A172 (cell line): ENCODE data around the gene APLP1. TPM values are rescaled to one million over a fixed set of nuclear protein-coding genes. Genes with fewer than 3 reads are reported as not detected.
"Not testable (repeated sequence)": the region's sequence is repeated elsewhere in the genome, so short reads cannot be mapped to it uniquely, and the experiment has no call there.

Experiments
- DNase-seq: peaks from one replicate; pipeline ENCODE4 v3.0.0-alpha.2; 2015; ENCODE audit warnings: low spot score
- total RNA-seq: library from RNA; depleted of rRNA; stranded (reverse); fragments of >200 nt; shearing (Covaris generic); gene quantifications from 2 replicates; pipeline ENCODE4 v1.2.3, GENCODE V29; 2014; rRNA removed

The APLP1 gene
- total RNA-seq, 1 experiment from 2014 or later = 52.5 TPM

DNA sequence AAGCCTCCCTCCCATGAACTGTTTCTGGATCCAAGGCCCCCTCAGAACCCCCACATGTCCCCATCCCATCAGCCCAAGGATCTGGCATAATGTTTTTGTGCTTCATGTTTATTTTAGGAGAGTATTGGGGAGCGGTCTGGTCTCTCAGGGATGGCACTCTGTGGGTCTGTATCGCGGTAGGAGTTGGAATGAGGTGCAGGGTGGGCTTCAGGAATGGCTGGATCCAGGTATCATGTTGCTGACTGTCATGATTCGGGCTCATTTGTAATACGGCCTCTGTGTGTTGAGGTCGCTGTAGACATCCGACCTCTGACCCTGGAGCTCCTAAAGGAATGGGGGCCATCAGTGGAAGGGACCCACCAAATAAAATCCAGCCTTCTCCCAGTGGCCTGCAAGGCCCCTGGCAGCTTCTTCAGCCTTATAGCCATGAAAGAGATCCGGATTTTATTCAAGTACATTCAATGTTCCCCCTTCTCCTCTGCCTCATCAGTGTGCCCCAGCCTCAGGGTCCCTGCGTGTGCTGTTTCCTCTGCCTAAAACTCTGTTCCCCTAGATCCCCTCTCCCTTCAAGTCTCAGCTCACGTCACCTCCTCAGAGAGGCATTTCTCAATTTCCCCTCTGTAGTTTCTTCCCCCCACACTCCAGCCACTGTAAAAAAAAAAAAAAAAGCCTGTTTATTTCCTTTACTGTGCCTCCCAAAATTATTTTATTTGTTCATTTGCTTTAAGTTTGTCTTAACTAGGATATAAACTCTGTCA, 36.1 kb downstream of the APLP1 start:
- DNase-seq = no peak

DNA sequence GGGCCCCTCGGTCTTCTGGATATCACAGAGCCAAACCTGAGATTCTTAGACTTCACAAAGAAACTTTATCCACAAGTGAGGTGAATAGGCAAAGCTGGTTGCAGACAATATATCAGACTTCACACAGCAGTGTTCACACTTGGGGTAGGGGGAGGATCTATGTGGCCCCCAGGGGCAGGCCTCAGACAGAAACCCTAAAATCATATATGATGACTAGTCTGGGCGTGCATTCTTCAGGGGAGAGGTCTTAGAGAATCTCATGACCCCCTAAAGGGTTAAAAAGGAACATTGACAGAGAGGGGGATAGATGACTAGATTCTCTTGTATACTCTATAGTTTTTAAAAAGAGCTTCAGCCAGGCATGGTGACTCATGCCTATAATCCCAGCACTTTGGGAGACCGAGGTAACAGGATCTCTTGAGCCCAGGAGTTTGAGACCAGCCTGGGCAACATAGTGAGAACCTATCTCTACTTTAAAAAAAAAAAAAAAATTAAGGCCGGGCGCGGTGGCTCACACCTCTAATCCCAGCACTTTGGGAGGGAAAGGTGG, 36.9 kb downstream of the APLP1 start:
- no peak for DNase-seq

DNA sequence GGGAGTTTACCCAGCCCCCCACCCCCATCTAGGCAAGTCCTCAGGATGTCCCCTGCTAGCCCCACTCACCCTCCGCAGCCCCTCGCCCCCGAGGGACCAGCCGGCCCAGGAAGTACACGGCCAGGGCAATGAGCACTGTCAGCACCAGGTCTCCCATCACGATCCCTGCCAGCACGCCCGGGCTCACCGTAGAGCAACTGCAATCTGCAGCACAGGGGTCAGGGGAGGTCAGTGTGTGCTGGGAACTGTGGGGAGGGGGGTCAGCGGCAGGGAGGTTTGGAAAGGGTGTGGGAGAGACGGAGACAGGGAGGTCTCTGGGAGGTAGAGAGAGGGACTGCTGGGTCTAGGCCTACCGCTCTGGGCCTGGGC, 39.0 kb downstream of the APLP1 start:
- DNase-seq = no peak

DNA sequence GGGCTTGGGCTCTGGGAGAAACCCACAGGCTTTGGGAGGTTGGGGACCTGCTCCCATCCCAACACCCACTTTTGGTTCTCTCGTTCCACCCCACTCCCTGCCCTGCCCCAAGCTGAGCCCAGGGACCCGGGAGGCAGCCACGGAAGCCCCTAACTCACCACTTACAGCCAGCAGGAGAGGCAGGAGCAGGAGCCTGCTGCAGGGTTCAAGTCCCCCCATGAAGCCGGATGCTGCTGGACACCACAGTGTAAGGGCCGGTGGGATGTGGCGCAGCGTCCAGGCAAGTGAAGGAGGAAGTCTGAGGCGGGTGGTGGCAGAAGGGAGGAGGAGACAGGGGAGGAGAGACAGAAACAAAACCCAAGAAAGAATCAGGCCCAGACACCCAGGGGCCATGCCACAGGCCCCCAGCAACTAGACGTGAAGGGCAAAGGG, 39.7 kb downstream of the APLP1 start, which contains the start of gene TYROBP:
TYROBP (minus strand) TSS at position 286 of the 432 bp plus-strand sequence; CDS start at position 219, 67 bp downstream.
- no peak for DNase-seq

DNA sequence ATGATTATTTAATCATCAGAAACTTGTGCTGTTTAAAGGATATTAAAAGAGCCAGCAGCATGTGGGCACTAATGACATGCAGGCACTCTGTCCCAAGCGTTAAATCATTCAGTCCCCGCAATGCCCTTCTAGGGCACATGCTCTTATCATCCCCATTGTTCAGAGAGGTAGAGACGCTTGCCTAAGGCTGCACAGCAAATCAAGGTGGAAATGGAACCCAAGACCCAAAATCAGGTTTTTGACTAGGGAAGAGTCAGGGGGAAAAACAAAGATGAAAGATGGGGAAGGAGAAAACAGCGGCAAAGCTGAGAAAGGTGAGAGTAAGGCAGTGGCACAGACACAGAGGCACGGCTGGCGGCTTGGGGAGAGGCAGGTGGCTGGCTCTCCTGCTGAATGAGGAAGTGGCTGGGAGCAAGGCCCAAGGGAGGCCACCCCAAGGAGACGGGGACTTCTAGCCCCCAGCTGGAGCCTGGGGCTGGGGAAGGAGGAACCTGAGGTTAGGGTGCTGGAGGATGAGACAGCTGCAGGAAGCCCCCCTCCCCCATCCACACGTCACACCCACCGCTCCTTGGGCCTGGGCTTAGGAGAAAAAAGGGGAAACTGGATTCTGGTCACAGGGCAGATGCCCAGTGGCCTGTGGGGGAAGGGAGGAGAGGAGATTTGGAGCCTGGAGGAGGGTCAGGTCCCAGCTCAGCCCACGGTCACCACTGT, 40.8 kb downstream of the APLP1 start:
- no peak for DNase-seq

DNA sequence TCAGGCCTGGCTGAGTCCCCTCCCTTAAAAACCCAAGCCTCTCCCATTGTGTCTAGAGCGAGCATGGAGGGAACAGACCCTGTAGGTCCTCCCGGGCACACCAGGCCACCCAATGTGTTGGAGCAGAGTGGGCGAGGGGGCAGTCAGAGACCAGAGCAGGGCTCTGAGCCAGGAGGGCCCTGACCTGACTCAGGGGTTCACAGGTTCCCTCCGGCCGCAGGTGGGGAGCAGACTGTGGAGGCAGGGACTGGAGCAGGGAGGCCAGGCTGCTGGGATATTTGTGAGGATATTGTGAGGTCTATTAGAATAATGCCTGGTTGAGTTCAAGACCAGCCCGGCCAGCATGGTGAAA, 41.3 kb downstream of the APLP1 start:
- no peak for DNase-seq

DNA sequence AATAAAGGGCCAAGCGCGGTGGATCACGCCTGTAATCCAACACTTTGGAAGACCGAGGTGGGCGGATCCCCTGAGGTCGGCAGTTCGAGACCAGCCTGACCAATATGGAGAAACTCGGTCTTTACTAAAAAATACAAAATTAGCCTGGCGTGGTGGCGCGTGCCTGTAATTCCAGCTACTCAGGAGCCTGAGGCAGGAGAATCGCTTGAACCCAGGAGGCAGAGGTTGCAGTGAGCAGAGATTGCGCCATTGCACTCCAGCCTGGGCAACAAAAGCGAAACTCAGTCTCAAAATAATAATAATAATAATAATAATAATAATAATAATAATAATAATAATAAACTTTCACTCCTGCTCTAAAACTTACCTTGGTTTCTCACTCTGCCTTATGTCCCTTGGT, 42.0 kb downstream of the APLP1 start:
- not testable (repeated sequence) for DNase-seq

DNA sequence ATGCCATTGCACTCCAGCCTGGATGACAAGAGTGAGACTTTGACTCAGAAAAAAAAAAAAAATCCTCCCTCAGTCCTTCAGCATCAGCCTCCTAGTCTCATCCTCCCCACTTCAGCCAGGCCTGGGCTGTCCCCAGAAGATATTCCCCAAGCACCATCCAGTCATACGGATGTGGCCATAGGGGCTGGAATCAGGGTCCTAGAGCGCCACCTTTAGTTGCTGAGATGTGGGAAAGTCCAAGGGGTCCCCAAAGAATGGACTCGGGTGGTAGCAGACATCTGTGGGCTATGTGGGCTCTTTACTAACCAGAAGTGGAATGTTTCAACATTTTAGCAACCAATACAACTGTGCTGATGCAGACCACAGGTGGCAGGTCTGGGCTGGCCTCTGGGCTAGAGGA, 42.8 kb downstream of the APLP1 start:
- no peak for DNase-seq

DNA sequence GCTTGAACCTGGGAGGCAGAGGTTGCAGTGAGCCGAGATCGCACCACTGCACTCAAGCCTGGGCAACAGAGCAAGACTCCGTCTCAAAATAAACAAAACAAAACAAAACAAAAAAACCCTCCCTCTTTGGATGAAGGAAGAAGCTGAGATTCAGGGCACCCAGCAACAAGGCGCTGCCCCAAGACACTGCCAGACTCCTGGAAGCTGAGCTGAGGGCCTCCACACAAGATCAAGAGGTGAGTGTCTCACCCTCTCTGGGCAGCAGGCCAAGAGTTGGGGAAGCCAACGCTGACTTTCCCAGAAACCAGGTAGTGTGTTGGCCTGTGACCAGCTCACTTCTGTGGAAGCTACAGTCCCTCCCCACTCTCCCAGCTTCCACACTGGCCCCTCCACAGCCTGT, 43.4 kb downstream of the APLP1 start:
- DNase-seq = peak; percentile 56

DNA sequence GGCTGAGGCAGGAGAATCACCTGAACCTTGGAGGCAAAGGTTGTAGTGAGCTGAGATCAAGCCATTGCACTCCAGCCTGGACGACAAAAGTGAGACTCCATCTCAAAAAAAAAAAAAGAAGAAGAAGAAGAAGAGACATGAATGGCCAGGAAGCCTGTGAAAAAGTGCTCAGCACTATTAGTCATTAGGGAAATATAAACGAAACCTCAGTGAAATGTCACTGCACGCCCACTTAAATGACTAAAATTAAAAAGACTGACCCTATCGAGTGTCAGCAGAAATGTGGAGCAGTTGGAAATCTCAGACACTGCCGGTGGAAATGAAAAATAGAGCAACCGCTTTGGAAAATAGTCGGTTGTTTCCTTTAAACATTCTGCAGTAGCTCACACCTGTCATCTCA, 45.2 kb downstream of the APLP1 start:
- DNase-seq = no peak

DNA sequence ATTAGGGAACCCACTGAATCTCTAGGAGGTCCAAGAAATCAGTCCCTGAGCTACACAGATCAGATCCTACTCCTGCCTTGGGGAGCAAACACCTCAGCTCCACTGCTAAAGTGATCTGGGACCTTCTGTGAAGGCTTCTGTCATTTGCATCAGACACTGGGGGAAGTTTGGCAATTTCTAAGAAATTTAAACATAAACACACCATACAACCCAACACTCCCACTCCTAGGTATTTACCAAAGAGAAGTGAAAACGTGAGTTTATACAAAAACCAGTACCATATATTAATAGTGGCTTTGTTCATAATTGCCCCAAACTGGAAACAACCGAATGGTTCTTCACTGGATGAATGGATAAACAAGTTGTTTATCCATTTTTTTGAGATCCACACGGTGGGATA, 47.1 kb downstream of the APLP1 start:
- DNase-seq = no peak

DNA sequence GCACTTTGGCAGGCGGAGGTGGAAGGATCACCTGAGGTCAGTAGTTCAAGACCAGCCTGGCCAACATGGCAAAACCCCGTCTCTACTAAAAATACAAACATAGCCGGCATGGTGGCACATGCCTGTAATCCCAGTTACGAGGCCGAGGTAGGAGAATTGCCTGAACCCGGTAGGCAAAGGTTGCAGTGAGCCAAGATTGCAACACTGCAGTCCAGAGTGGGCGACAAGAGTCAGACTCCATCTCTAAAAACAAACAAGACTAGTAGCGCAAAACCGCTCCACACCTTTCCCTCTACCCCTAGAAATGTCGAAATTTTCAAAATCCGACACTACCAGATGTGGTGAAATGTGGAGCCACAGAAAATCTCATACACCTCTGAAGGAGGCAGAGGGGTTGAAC, 50.9 kb downstream of the APLP1 start:
- no peak for DNase-seq

DNA sequence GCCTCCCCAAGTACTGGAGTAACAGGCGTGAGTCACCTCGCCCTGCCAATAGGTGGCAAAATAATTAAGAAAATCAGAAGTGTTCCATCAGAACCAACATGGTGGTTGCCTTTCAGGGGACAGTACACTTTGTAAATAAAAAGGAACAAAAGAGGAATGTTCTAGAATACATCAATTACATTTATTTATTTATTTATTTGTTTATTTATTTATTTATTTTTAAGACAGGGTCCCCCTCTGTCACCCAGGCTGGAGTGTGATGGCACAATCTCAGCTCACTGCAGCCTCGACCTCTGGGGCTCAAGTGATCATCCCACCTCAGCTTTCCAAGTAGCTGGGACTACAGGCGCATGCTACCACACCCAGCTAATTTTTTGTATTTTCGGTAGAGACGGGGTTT, 52.6 kb downstream of the APLP1 start:
- DNase-seq = no peak

DNA sequence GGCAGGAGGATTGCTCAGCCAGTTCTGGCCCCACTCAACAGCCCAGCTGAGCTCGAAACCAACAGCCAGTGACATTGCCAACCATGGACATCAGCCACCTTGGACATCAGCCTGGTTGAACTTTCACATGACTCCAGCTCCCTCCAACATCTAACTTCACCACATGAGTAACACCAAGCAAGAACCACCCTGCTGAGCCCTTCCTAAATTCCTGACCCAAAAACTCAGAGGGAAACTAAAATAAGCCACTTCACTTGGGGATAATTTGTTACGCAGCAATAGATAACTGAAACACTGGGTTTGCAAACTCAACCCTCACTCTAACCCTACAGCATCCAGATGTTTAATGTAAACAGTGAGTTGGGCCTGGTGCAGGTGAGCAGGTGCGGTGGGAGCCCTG, 57.1 kb downstream of the APLP1 start:
- DNase-seq = no peak

DNA sequence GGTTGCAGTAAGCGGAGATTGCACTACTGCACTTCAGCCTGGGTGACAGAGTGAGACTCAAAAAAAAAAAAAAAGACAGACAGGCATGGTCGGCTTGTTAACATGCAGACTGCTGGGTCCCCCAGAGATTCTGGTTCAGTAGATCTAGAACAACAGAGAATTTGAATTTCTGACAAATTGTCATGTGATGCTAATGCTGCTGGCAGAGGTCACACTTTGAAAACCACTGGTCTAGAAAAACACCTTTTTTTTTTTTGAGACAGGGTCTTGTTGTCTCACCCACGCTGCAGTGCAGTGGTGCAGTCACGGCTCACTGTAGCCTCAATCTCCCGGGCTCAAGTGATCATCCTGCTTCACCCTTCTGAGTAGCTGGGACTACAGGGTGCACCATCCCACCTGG, 60.1 kb downstream of the APLP1 start:
- no peak for DNase-seq

Other genes with a start within 250 kb of the APLP1 start
- gene RBM42, start 239.5 kb upstream of the APLP1 start, total RNA-seq = 105 and 110 TPM in 2 replicates
- 0.12 and 1.4 TPM in 2 replicates for gene ETV2, start 226.8 kb upstream of the APLP1 start, total RNA-seq
- 483 and 1,012 TPM in 2 replicates for gene COX6B1, start 220.3 kb upstream of the APLP1 start, total RNA-seq
- gene UPK1A, start 202.1 kb upstream of the APLP1 start, total RNA-seq = 0.17 TPM in 1 of 2 replicates, not detected in the other
- not detected in 2 replicates for gene ZBTB32, start 164.0 kb upstream of the APLP1 start, total RNA-seq
- gene KMT2B, start 150.6 kb upstream of the APLP1 start, total RNA-seq = 8.0 and 9.6 TPM in 2 replicates
- 5.3 and 22.0 TPM in 2 replicates for gene IGFLR1, start 126.1 kb upstream of the APLP1 start, total RNA-seq
- 6.9 and 18.0 TPM in 2 replicates for gene U2AF1L4, start 123.2 kb upstream of the APLP1 start, total RNA-seq
- gene PSENEN, start 122.9 kb upstream of the APLP1 start, total RNA-seq = 37.1 and 40.9 TPM in 2 replicates
- gene LIN37, start 120.0 kb upstream of the APLP1 start, total RNA-seq = 13.8 and 16.4 TPM in 2 replicates
- gene HSPB6, start 111.5 kb upstream of the APLP1 start, total RNA-seq = 0.07 and 0.72 TPM in 2 replicates
- gene PROSER3, start 110.4 kb upstream of the APLP1 start, total RNA-seq = 5.7 and 7.0 TPM in 2 replicates
- 2.8 and 7.8 TPM in 2 replicates for gene ARHGAP33, start 93.0 kb upstream of the APLP1 start, total RNA-seq
- not detected in 2 replicates for gene PRODH2, start 55.7 kb upstream of the APLP1 start, total RNA-seq
- not detected in 2 replicates for gene NPHS1, start 16.1 kb upstream of the APLP1 start, total RNA-seq
- gene KIRREL2, start 11.7 kb upstream of the APLP1 start, total RNA-seq = 0.62 and 0.83 TPM in 2 replicates
- gene NFKBID, start 32.0 kb downstream of the APLP1 start, total RNA-seq = 1.7 and 2.3 TPM in 2 replicates
- gene HCST, start 34.0 kb downstream of the APLP1 start, total RNA-seq = 0.69 TPM in 1 of 2 replicates, not detected in the other
- gene TYROBP, start 39.7 kb downstream of the APLP1 start, total RNA-seq = not detected in 2 replicates
- 4.6 and 8.2 TPM in 2 replicates for gene LRFN3, start 67.8 kb downstream of the APLP1 start, total RNA-seq
- gene SDHAF1, start 126.6 kb downstream of the APLP1 start, total RNA-seq = 20.4 and 24.6 TPM in 2 replicates
- gene SYNE4, start 140.2 kb downstream of the APLP1 start, total RNA-seq = 0.12 and 0.29 TPM in 2 replicates
- gene ALKBH6, start 145.6 kb downstream of the APLP1 start, total RNA-seq = 38.3 and 43.4 TPM in 2 replicates
- 5.7 and 6.7 TPM in 2 replicates for gene CLIP3, start 164.3 kb downstream of the APLP1 start, total RNA-seq
- gene THAP8, start 185.7 kb downstream of the APLP1 start, total RNA-seq = 7.3 and 13.6 TPM in 2 replicates
- gene WDR62, start 186.3 kb downstream of the APLP1 start, total RNA-seq = 19.5 and 24.5 TPM in 2 replicates
- gene OVOL3, start 242.6 kb downstream of the APLP1 start, total RNA-seq = not detected in 2 replicates
- 64.9 and 132 TPM in 2 replicates for gene POLR2I, start 246.3 kb downstream of the APLP1 start, total RNA-seq
- 334 and 417 TPM in 2 replicates for gene TBCB, start 246.9 kb downstream of the APLP1 start, total RNA-seq